Stimulated activated CD8-positive, alpha-beta memory T cell treated with anti-CD3 and anti-CD28 coated beads, Interleukin-15, amount 100 ng/mL, for 1 hour (primary cell): ENCODE results near the gene JUNB.

Source experiments
- DNase-seq: peaks from one replicate; pipeline ENCODE4 v3.0.0-alpha.2; 2020; ENCODE audit warnings: low read depth

Gene JUNB

DNA sequence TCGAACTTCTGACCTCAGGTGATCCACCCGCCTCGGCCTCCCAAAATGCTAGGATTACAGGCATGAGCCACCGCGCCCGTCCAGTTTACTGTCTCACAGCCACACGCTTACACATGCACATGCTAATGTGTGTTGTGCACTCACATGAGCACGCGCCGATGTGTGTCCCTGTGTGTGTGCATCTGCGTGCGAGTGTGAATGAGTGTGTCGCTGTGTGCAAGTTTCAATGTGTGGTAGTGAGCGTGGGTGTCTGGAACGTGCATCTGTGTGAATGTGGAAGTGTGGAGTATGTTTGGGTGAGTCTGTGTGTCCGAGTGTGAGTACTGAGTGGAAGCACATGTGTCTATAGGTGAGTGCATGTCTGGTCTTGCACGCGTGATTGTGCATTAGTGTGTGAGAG is 51.2 kb downstream of the JUNB start:
- no peak for DNase-seq
